Stimulated activated CD4-positive, alpha-beta T cell treated with anti-CD3 and anti-CD28 coated beads, Interleukin-1b, Interleukin-23, amount 100 ng/mL, for 4 hours (primary cell): ENCODE data around the gene CHCHD1.
A peak's percentile ranks its signal among the peaks of the same experiment; 100 is the strongest.
"Not testable (repeated sequence)": the region's sequence is repeated elsewhere in the genome, so short reads cannot be mapped to it uniquely, and the experiment has no call there.

ENCODE experiments used
- DNase-seq, 2 donors: peaks; one replicate each; pipeline ENCODE4 v3.0.0-alpha.2; 2020; ENCODE audit warnings: low read depth in 2 of 2

Gene CHCHD1

DNA sequence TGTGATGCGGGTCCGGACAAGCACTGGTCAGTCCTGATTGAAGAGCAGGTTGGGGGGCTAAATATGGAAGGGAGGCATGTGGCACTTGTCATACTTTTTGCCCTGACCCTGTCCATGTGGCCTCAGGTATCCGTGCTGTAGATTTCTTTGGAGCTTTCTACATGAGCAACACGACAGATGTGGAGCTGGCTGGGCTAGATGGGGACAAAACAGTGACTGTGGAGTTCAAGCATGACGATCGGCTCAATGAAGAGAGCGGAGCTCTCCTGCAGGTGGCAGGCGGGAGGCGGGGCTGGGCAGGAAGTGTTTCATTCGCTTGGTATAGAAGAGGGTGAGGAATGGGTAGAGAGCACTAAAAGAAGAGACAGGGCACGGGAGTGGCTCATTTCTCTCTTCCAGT, 13.0 kb upstream of the CHCHD1 start:
- DNase-seq: peak; percentile 56 to 64

DNA sequence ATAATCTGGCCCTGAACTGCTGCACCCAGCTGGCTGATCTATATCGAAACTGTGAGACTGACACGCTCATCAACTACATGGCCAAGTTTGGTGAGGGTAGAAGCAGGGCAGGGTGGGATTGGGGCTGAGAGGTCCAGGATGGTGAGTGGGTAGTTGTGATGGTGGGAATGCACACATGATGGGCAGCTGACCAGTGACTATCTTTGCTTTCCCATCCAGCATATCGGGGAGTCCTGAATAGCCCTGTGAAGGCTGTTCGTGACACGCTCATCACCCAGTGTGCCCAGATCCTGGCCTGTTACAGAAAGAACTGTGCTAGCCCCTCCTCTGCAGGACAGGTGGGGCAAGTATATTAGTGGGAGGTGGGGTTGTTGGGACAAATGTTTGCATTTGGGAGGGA, 12.5 kb upstream of the CHCHD1 start:
- no peak for DNase-seq

DNA sequence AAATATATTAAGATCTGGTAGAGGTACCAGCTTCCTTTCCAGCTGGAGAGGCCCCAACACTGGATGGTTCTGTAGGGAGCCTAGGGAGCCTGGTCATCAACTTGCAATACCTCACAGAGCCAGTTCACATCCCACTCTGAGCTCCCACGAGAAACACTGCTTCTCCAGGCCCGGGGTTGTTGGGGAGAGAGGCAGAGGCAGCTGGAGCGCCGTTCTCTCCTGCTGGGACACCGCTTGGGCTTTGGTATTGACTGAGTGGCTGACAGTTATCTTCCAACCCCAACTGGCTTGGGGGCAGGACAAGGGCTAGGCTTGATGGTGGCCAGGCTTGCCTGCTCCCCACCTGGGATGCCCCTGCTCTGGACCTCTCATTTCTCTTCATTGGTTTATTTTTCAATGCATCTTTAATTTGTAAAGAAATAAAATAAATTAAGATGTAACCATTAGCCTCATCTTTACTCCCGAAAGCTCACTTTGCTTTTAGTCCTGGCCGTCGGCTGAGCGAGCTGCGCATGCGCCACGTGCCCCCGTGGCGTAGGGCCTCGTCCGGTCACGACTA, 10.0 kb upstream of the CHCHD1 start:
- peak; percentile 60 to 73 for DNase-seq

DNA sequence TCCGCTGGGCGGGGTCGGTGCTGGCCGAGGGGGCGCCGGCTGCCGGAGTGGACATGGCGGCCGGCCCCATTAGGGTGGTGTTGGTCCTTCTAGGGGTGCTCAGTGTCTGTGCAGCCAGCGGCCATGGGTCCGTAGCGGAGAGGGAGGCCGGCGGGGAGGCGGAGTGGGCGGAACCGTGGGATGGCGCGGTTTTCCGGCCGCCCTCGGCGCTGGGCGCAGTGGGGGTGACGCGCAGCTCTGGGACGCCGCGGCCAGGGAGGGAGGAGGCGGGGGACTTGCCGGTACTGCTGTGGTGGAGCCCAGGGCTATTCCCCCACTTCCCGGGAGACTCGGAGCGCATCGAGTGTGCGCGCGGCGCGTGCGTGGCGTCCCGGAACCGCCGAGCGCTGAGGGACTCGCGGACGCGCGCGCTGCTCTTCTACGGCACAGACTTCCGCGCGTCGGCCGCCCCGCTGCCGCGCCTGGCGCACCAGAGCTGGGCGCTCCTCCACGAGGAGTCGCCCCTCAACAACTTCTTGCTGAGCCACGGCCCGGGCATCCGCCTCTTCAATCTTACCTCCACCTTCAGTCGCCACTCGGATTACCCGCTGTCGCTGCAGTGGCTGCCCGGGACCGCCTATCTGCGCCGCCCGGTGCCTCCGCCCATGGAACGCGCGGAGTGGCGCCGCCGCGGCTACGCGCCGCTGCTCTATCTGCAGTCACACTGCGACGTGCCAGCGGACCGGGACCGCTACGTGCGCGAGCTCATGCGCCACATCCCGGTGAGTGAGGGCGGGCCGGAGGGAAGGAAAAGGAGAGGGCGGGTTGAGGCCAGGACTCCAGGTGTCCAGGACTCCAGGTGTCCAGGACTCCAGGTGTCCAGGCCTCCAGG, 9.3 kb upstream of the CHCHD1 start:
- DNase-seq: peak; percentile 64 to 70

DNA sequence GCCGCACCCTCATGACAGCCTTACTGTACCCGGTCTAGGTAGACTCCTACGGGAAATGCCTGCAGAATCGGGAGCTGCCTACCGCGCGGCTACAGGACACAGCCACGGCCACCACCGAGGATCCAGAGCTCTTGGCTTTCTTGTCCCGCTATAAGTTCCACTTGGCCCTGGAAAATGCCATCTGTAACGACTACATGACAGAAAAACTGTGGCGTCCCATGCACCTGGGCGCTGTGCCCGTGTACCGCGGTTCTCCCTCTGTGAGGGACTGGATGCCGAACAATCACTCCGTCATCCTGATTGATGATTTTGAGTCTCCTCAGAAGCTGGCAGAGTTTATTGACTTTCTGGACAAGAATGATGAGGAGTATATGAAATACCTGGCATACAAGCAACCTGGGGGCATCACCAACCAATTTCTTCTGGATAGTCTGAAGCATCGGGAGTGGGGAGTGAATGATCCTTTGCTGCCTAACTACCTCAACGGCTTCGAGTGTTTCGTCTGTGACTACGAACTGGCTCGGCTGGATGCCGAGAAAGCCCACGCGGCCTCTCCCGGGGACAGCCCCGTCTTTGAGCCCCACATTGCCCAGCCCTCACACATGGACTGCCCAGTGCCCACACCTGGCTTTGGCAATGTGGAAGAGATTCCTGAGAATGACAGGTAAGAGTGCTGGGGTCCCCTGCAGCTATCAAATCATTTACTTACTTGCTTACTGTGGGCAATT, 8.5 kb upstream of the CHCHD1 start:
- DNase-seq: peak in 1 of 2 donors; percentile 15

DNA sequence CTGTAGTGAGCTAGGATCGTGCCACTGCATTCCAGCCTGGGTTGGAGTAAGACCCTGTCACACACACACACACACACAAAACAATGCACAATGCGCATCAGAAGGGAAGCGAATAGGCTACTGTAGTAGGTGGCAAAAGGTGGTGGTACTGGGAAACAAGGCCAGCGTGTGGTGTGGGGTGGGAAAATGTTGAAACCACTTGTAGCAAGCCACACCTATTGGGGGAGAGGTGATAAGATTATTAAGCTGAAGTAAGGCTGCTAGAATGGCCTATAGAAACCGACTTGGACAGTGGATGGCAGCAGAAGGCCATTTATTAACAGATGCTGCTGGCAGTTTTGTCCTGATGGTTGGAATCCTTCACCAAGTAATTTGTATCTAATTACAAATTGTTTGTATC, 7.2 kb upstream of the CHCHD1 start:
- DNase-seq: no peak

DNA sequence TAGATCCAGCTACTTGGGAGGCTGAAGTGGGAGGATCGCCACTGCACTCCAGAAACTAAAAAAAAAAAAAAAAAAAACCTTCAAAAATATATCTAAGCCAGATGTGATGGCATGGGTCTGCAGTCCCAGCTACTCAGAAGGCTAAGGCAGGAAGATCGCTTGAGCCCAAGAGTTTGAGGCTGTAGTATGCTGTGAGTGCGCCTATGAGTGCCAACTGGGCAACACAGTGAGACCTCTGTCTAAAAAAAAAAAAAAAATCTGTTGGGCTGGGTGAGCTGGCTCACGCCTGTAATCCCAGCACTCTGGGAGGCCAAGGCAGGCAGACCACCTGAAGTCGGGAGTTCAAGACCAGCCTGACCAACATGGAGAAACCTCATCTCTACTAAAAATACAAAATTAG, 2.8 kb upstream of the CHCHD1 start:
- DNase-seq: no peak

DNA sequence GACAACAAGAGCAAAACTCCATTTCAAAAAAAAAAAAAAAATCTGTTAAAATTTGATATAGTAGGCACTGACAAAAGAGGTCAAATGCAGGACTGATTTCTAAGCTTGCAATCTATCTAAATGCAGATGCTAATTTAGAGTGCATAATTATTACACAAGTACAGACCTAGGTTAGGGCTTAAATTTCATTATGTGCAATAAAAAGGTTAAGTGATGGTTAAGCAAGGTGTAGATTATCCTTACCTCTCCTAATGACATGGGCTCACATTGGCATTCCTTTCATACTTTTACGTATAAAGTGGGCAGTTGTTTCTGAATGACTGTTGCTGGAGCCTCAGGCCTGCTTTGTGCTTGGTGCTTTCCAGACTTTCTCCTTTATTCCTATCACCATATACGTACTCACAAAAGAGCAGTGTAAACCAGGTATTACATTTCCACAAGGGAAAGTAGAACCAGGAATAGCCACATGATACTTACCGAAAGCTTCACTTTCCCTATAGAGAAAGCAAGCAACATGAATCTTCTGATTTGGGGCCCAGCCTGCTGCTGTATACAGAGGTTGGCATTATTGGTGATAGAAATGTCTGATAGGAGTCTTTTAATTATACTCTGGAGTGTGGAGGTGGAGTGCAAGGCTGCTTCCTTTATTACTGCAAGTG, 2.2 kb upstream of the CHCHD1 start:
- no peak for DNase-seq

DNA sequence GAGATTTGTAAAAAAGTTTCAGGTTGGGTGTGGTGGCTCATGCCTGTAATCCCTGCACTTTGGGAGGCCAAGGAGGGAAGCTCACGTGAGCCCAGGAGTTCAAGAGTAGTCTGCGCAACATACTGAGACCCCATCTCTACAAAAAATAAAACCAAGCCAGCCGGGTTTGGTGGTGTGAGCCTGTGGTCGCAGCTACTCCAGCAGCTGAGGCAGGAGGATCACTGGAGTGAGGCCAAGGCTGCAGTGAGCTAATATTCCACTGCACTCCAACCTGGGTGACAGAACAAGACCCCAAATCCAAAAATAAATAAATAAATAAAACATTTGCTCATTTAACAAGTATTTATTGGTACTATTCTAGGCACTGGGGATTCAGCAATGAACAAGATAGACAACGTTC, 1.5 kb upstream of the CHCHD1 start:
- no peak for DNase-seq

DNA sequence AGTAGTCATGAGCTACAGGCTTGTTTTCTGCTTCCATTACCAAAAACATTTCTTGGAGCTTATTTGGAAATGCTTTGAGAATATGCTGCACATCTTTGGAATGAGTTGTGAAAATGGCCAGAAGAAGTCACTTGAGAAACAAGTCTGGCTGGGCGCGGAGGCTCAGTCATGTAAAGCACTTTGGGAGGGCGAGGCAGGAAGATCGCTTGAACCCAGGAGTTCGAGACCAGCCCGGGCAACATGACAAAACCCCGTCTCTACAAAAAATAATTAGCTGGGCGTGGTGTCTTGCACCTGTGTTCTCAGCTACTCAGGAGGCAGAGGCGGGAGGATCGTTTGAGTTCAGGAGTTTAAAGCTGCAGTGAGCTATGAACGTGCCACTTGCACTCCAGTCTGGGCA, 882 bp upstream of the CHCHD1 start:
- DNase-seq: no peak

DNA sequence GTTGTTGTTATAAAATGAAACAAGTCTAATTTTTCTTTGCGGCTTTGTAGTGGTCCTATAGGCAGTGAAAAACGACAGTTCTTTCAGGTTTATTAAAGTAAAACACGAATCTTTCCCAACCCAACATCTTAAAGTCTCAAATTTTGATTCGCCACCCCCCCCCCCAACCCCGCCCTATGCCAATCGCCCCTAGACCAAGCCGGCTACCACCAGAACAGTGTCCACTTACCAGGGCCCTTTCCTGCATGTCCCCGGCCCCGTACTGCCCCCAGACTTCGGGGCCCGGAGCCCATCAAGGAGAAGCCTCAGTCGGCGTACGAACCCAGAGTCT, 335 bp upstream of the CHCHD1 start:
- DNase-seq: no peak

DNA sequence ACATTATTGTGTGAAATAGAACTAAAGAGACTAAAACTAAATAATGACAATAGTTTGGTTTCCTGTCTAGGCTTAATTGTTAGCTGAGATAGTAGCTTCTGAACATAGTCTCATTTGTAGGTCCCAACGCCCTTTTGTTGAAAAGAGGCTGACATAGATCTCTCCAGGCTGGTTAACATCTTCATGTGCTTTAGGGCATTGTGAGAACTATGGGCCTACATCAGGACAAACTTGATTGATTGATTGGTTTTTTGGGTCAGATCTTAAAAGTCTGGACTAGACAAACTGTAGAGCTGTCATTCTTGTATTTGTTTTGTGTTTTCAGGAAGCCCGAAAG, 869 bp downstream of the CHCHD1 start:
- no peak for DNase-seq

DNA sequence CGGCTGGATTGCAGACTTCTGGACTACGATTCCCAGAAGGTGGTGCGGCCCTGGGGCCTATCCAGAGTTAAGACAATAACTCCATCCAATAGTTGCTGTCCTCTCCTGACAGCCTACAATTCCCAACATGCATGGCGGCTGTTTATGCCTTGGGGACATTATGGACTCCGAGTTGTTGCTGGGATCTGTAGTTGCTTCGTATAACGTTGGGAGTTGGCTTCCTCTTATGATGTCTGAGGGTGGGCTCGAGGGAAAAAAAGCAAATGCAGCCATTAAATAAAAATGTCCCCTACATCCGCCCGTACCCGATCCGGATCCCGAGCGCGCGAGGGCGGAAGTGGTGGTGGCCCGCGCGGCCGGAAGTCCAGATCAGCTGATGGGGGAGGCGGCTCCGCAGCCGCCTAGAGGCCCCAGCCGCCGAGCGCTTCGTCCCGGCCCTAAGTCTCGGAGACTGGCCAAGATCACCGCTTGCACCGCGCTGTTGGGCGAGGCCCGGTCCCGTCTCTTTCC, 3.4 kb downstream of the CHCHD1 start, which contains the start of gene ZSWIM8:
Gene ZSWIM8 (plus strand): TSS at position 396 of the 510 bp plus-strand sequence. CDS start 273 bp downstream, outside the sequence.
- peak; percentile 65 to 71 for DNase-seq

DNA sequence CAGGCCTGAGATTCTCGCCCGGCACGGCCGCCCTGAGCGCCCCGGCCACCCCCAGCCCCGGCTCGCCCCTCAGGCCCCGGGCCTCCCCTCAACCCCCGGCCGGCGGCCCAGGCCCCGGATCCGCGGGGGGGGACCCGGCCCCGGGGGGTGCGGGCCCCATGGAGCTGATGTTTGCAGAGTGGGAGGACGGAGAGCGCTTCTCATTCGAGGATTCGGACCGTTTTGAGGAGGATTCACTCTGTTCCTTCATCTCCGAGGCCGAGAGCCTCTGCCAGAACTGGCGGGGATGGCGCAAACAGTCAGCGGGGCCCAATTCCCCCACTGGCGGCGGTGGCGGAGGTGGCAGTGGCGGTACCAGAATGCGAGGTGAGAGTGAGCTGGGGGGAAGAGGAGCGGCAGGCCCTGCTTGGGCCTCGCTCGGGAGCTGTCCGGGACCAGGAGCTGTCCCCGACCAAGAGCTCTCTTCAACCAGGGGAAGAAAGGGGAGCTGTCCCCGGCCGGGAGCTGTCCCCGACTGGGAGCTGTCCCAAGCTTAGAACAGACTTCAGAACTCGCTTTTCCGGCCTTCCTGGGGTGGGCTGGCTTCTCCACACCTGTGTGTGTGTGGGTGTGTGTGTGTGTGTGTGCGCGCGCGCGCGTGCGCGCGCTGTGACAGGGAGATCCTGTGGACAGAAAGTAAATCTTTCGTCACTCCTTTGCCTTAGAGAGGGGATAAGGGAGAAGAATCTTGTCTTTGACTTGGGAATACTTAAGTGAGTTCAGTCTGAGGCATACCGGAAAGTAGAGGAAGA, 4.1 kb downstream of the CHCHD1 start:
- peak in 1 of 2 donors; percentile 28 for DNase-seq

DNA sequence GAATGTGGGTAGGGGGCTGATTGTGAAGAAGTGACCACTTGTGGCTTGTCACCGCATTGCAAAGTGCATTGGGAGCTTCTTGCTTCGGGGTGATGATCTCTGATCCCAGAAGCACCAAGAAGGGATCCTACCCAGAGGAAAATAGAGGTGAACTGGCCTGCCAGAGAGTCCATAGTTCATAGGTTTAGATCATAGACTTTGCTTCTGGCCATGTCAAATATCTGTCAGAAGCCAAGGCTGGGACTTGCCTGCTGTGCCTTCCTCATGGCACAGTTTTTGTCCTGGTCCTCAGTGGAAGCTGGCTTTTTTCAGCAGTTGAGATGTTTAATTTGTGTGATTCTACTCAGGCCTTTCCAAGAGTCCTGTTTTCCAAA, 4.7 kb downstream of the CHCHD1 start:
- no peak for DNase-seq

DNA sequence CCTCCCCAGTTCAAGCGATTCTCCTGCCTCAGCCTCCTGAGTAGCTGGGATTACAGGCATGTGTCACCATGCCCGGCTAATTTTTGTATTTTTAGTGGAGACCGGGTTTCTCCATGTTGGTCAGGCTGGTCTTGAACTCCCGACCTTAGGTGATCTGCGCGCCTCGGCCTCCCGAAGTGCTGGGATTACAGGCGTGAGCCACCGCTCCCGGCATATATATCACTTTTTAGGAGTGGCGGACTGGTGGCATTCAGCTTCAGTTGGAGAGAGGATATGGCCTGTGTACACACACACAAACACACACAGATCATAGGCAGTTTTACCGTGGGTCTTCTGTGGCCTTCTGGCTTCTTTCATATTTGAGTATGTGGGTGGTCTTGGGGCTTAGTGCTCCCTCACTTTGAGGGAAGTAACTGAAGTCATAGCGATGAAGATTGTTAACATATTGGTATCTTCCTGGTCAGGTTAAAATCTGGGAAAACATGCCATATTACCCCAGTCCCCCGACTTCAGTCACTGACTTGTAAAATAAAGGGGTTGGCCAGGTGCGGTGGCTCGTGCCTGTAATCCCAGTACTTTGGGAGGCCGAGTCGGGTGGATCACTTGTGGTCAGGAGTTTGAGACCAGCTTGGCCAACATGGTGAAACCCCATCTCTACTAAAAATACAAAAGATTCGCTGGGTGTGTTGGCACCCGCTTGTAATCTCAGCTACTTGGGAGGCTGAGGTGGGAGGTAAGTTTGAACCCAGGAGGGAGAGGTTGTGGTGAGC, 5.4 kb downstream of the CHCHD1 start:
- not testable (repeated sequence) for DNase-seq

DNA sequence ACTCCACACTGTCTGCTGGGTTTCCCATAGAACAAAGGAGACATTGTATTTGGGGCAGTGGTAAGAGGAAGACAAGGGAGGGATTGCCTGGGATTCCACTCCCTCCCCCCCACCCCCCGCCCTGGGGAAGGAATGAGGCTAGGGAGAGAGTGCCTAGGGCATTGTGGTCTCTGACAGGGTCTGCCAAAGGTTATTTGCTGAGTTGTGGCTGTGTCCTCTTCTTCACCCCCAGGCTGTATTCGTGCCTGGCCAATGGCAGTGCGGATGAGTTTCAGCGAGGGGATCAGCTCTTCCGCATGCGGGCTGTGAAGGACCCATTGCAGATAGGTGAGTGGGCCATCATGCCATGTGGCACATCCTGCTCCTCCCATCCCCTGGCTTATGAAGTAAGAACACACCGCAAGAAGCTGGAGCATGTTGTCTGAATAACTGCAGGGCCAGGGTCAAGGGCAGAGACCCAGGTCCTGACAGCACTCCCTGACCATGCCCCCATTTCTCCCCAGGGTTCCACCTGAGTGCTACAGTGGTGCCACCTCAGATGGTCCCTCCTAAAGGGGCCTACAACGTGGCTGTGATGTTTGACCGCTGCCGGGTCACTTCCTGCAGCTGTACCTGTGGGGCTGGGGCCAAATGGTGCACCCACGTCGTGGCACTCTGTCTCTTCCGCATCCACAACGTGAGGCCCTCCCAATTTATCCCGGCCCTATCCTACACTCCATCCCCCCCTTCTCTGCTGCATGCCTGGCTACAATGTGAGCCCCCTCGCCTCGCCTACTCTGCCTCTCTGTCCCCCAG, 7.2 kb downstream of the CHCHD1 start:
- no peak for DNase-seq

DNA sequence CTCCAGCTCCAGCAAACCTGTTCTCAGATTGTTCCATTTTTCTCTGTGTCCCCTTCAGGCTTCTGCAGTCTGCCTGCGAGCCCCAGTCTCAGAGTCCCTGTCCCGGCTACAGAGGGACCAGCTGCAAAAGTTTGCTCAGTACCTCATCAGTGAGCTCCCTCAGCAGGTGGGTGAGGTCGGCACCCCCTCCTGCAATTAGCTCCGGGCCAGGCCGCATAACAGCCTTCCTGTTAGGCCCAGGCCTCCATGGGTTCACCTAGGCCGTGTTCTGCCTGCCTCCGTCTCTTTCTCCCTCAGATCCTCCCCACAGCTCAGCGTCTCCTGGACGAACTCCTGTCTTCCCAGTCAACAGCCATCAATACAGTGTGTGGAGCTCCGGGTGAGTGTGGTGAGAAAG, 7.8 kb downstream of the CHCHD1 start:
- DNase-seq: no peak

DNA sequence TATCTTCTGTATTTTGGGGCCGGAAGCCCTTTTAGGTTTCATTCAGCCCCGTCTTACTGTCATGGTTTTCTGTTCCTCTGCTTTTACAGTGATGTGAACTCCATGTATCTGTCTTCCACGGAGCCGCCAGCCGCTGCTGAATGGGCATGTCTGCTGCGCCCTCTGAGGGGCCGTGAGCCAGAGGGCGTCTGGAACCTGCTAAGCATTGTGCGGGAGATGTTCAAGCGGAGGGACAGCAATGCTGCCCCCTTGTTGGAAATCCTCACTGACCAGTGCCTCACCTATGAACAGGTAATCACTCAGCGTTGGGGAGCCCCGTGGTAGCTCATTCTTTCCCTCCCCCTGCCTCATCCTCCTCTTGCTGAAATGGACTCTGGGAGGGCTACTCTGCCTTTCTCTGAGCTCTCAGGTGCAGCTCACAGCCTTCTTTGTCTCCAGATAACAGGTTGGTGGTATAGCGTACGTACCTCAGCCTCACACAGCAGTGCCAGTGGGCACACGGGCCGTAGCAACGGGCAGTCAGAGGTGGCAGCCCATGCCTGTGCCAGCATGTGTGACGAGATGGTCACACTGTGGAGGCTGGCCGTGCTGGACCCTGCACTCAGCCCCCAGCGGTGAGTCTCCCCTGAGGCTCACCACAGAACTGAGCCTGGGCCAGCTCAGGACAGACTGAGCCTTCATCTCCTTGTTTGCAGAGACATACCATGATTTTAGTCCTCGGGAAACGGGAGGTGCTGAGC, 9.2 kb downstream of the CHCHD1 start:
- no peak for DNase-seq
